ENCODE results near the gene IL1F10. TPM values are rescaled to one million over a fixed set of nuclear protein-coding genes. Genes with fewer than 3 reads are reported as not detected.

The IL1F10 gene
- total RNA-seq, 4 donors from 2014 or later: 8.3 to 41.6 (median 20.1) TPM

DNA sequence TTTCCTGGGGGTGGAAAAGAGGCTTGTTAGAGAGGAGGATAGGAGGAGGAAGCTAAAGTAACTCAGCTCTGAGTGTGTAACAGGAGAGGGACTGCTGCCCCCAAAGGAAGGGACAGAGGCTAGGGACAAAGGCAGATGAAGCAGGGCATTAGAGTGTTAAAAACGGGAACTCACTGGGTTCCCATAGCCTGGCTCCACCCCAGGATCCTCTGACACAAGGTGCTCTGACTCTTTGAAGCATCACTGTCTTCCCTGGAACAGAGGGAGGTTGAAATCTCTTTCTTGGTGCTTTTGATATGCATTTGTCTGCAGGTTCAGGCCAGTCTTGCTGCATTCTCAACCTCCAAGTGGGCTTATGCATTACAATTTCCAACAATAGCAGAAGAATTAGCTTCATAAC is 39.7 kb upstream of the IL1F10 start:
- intact Hi-C loops (cut with DNase I; ENCODE audit: low total_unique reads): no loop called here
- WGBS, 2 donors: 9% methylated on average over 1 of the region's 1 CpG

DNA sequence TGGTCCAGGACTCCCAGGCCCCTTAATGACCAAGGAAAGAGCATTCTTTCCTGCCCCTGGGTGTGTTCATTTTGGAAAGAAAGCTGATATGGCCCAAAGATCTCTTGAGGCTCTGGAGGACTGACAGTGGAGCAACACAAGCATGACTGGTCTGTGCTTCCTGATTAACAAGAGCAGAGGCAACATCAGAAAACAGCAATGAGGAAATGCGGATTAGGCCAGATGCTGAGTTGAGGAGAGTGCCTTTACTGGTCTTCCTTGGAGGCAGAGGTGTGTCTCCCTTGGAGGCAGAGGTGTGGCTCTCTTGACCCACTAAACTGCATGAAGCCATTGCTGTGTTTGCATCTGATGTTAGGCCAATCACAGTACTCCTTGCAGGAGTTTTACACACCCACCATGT is 35.0 kb upstream of the IL1F10 start:
- H3K4me3 ChIP-seq (ENCODE audit: low read depth, poor library complexity, severe bottlenecking): no peak overlapping the region
- TF ChIP-seq, protein P1, sequence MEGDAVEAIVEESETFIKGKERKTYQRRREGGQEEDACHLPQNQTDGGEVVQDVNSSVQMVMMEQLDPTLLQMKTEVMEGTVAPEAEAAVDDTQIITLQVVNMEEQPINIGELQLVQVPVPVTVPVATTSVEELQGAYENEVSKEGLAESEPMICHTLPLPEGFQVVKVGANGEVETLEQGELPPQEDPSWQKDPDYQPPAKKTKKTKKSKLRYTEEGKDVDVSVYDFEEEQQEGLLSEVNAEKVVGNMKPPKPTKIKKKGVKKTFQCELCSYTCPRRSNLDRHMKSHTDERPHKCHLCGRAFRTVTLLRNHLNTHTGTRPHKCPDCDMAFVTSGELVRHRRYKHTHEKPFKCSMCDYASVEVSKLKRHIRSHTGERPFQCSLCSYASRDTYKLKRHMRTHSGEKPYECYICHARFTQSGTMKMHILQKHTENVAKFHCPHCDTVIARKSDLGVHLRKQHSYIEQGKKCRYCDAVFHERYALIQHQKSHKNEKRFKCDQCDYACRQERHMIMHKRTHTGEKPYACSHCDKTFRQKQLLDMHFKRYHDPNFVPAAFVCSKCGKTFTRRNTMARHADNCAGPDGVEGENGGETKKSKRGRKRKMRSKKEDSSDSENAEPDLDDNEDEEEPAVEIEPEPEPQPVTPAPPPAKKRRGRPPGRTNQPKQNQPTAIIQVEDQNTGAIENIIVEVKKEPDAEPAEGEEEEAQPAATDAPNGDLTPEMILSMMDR (IDR thresholded peaks at IDR 0.05): no peak
- no peak for TF ChIP-seq POLR2A (IDR thresholded peaks at IDR 0.05)
- 86 to 89% methylated on average over 1 of the region's 1 CpG for WGBS, 2 donors
- intact Hi-C loops (cut with DNase I; ENCODE audit: low total_unique reads): no loop called here
- DNase-seq (ENCODE audit: low spot score in 2 of 2): peak in 1 of 2 donors; percentile 37

More for the DNA sequence above, 39.7 kb upstream of the IL1F10 start:
- H3K4me3 ChIP-seq (ENCODE audit: low read depth, poor library complexity, severe bottlenecking): no peak overlapping the region
- no peak for DNase-seq (ENCODE audit: low spot score in 2 of 2)
- TF ChIP-seq, protein P1 (IDR thresholded peaks at IDR 0.05): no peak
- no peak for TF ChIP-seq POLR2A (IDR thresholded peaks at IDR 0.05)

DNA sequence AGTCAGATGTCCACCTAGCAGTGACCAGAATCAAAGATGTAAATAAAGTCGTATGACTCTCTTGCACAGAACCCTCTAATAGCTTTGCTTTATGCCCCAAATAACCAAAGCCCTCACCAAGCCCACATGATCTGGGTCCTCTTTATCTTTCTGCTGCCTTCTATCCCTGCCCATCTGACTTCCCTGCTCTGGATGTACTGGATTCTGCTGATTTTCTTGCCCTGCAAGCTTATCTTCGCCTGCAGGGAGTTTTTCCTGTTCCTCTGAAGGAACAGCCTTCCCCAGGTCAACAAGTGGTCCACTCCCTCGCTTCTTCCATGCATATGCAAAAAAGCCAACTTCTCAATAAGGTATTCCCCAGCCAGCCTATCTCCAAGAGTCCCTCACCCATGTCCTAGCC is 33.8 kb upstream of the IL1F10 start:
- intact Hi-C loops (cut with DNase I; ENCODE audit: low total_unique reads): no loop called here
- no peak overlapping the region for H3K4me3 ChIP-seq (ENCODE audit: low read depth, poor library complexity, severe bottlenecking)
- TF ChIP-seq POLR2A (IDR thresholded peaks at IDR 0.05): no peak
- TF ChIP-seq, protein P1 (IDR thresholded peaks at IDR 0.05): no peak
- DNase-seq (ENCODE audit: low spot score in 2 of 2): peak in 1 of 2 donors; percentile 14
- WGBS, 2 donors: 70 to 79% methylated on average over 3 of the region's 3 CpGs

DNA sequence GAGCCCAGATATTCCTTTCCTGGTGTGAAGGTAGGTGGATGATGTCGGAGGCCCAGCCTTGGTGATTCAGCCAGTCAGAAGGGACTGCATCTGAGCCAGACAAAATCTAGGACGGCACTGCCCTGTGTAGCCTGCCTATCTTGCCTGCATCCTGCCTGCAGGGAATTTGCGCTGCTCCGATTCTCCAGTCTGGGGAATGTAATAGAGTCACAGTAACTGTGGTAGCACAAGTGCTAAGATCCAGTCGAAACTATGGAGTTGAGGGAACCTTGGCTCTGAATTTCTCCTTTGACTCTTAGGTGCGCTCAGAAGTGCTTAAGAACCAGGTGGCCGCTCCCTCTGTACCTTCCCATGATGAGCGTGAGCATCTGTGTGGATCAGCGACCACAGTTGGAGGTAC is 31.0 kb upstream of the IL1F10 start:
- H3K4me3 ChIP-seq (ENCODE audit: low read depth, poor library complexity, severe bottlenecking): no peak overlapping the region
- intact Hi-C loops (cut with DNase I; ENCODE audit: low total_unique reads): no loop called here
- DNase-seq (ENCODE audit: low spot score in 2 of 2): no peak
- TF ChIP-seq, protein P1 (IDR thresholded peaks at IDR 0.05): no peak
- TF ChIP-seq POLR2A (IDR thresholded peaks at IDR 0.05): no peak
- 91 to 93% methylated on average over 9 of the region's 9 CpGs for WGBS, 2 donors

DNA sequence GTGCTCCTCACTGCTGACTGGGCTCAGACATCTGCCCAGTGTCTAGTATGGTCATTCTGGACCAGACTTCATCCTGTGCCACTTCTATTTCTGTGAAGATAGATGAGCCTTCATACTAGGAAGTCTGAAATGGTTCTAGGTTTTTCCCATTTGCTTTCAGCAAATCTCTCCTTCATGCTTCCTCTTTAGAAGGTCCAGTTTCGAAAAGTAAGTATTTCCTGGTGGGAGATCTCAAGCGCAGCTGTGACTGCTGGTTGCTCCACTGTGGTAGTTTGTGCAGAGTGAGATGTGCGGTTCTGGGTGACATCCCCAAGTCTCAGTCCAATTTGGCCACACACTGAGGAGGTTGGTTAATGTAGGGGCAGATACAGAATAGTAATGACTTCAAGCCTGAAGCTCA is 29.5 kb upstream of the IL1F10 start:
- WGBS, 2 donors: 85 to 88% methylated on average over 3 of the region's 3 CpGs
- no peak for DNase-seq (ENCODE audit: low spot score in 2 of 2)
- no peak overlapping the region for H3K4me3 ChIP-seq (ENCODE audit: low read depth, poor library complexity, severe bottlenecking)
- intact Hi-C loops (cut with DNase I; ENCODE audit: low total_unique reads): no loop called here
- TF ChIP-seq POLR2A (IDR thresholded peaks at IDR 0.05): no peak
- TF ChIP-seq, protein P1 (IDR thresholded peaks at IDR 0.05): no peak

DNA sequence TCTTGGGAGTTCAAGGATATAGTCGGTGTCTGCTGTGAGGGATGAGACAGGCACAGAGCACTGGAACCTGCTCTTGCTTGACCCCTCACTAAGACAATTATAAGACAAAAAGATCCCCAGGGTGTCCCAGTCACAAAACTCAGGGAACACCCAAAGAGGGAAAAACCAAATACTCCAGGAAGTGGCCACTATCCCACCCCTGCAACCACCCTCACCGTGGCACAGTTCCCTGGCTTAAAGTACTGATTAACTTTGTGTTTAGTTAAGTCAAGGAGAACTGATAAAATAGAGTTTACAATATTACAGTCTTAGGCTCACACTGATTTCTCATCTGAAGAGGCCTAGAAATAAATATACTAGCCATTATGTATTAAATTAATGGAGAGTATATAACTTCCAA is 28.6 kb upstream of the IL1F10 start:
- WGBS, 2 donors: 91 to 94% methylated on average over 2 of the region's 2 CpGs
- DNase-seq (ENCODE audit: low spot score in 2 of 2): no peak
- no peak overlapping the region for H3K4me3 ChIP-seq (ENCODE audit: low read depth, poor library complexity, severe bottlenecking)
- intact Hi-C loops (cut with DNase I; ENCODE audit: low total_unique reads): no loop called here
- TF ChIP-seq, protein P1 (IDR thresholded peaks at IDR 0.05): no peak
- TF ChIP-seq POLR2A (IDR thresholded peaks at IDR 0.05): no peak

Measured in lower leg skin (tissue), 4 donors.